SK-N-SH (cell line): Measurements from ENCODE around the gene CTTNBP2NL. TPM values are rescaled to one million over a fixed set of nuclear protein-coding genes. Genes with fewer than 3 reads are reported as not detected.

Experiments used
- CTCF ChIA-PET: fragments of 300-600, 350-600 bp; formaldehyde crosslinking; extraction: SDS; loops from one replicate; lab custom pipeline; 2021; lab: Yijun Ruan, JAX
- POLR2A ChIA-PET: fragments of 350-600 bp; sonication (Branson Sonifier 250); formaldehyde crosslinking; extraction: SDS; loops from one replicate; lab custom pipeline; 2020; ENCODE audit warnings: antibody characterized with exemption, inconsistent platforms; lab: Yijun Ruan, JAX
- DNase-seq: peaks from one replicate; pipeline ENCODE4 v3.0.0; 2012
- H2AFZ ChIP-seq: fragments of 200-600 bp; sonication (generic); 2 replicates; pipeline ENCODE4 v1.8.1; 2016; ENCODE audit warnings: antibody characterized with exemption, mild to moderate bottlenecking, low read depth
- H3F3A ChIP-seq: fragments of 200-600 bp; sonication (generic); replicated peaks from 2 replicates; pipeline ENCODE3; 2016; ENCODE audit warnings: antibody characterized with exemption, mild to moderate bottlenecking; ENCODE audit not compliant: insufficient read depth
- H3K27ac ChIP-seq, 2 experiments: fragments of 200-500 bp in 1 of 2; fragments of 200-600 bp in 1 of 2; sonication (Bioruptor generic) in 1 of 2; sonication (generic), shearing (Covaris generic) in 1 of 2; 2 replicates each; pipeline versions ENCODE4 v1.5.1 to v1.6.1; 2014 to 2016; ENCODE audit warnings: low read depth in 2 of 2, inconsistent platforms in 1 of 2, low read length in 1 of 2, mild to moderate bottlenecking in 1 of 2, mixed read lengths in 1 of 2
- H3K27me3 ChIP-seq: fragments of 200-600 bp; sonication (generic), shearing (Covaris generic); 2 replicates; pipeline ENCODE4 v1.6.1; 2016; ENCODE audit warnings: mixed run types; ENCODE audit not compliant: insufficient read depth
- H3K36me3 ChIP-seq, 2 experiments: fragments of 200-500 bp in 1 of 2; fragments of 200-600 bp in 1 of 2; sonication (Bioruptor generic) in 1 of 2; sonication (generic) in 1 of 2; replicated peaks in 1 of 2; 2 replicates each; pipeline versions ENCODE3 to v1.5.1; 2014 to 2016; ENCODE audit warnings: low read length in 1 of 2, mild to moderate bottlenecking in 1 of 2; ENCODE audit not compliant: insufficient read depth in 2 of 2, control insufficient read depth in 1 of 2
- H3K4me1 ChIP-seq, 2 experiments: fragments of 200-500 bp in 1 of 2; fragments of 200-600 bp in 1 of 2; sonication (Bioruptor generic) in 1 of 2; sonication (generic), shearing (Covaris generic) in 1 of 2; 2 replicates each; pipeline versions ENCODE4 v1.5.1 to v1.6.1; 2014 to 2016; ENCODE audit warnings: low read depth in 1 of 2, low read length in 1 of 2, mixed run types in 1 of 2; ENCODE audit not compliant: insufficient read depth in 2 of 2, control insufficient read depth in 1 of 2
- H3K4me2 ChIP-seq: fragments of 200-600 bp; sonication (generic), shearing (Covaris generic); 2 replicates; pipeline ENCODE4 v1.6.1; 2017; ENCODE audit warnings: mixed run types
- H3K4me3 ChIP-seq, 2 experiments: fragments of 200-500 bp in 1 of 2; fragments of 200-600 bp in 1 of 2; sonication (Bioruptor generic) in 1 of 2; sonication (generic), shearing (Covaris generic) in 1 of 2; 2 replicates each; pipeline versions ENCODE4 v1.5.1 to v1.8.1; 2014 to 2016; ENCODE audit warnings: low read depth in 2 of 2, inconsistent platforms in 1 of 2, low read length in 1 of 2, mild to moderate bottlenecking in 1 of 2, mixed read lengths in 1 of 2, moderate library complexity in 1 of 2
- H3K79me2 ChIP-seq: fragments of 200-600 bp; sonication (generic); 2 replicates; pipeline ENCODE4 v1.8.1; 2017; ENCODE audit warnings: mild to moderate bottlenecking; ENCODE audit not compliant: insufficient read depth
- H3K9ac ChIP-seq: fragments of 200-600 bp; sonication (generic); 2 replicates; pipeline ENCODE4 v1.6.1; 2017; ENCODE audit warnings: mixed run types
- H3K9me2 ChIP-seq: fragments of 200-600 bp; sonication (generic); 2 replicates; pipeline ENCODE4 v1.6.1; 2017; ENCODE audit warnings: mixed run types
- H3K9me3 ChIP-seq: fragments of 200-600 bp; sonication (generic); 2 replicates; pipeline ENCODE4 v1.6.1; 2017; ENCODE audit warnings: mixed run types, mild to moderate bottlenecking, moderate library complexity
- H4K20me1 ChIP-seq: fragments of 200-600 bp; sonication (generic); 2 replicates; pipeline ENCODE4 v1.6.1; 2017; ENCODE audit warnings: mild to moderate bottlenecking, mixed run types; ENCODE audit not compliant: insufficient read depth
- ELF1 ChIP-seq: IDR thresholded peaks from 2 replicates; pipeline ENCODE4 v1.4.0; 2012
- FOSL2 ChIP-seq: IDR thresholded peaks from 2 replicates; pipeline ENCODE4 v1.4.0; 2012; ENCODE audit warnings: low read depth, mild to moderate bottlenecking, moderate library complexity, borderline replicate concordance
- FOXJ3 ChIP-seq: sonication (generic); formaldehyde crosslinking; IDR thresholded peaks from 2 replicates; pipeline ENCODE4 v1.5.1; 2020; ENCODE audit warnings: mild to moderate bottlenecking, missing genetic modification reagents
- GABPA ChIP-seq: IDR thresholded peaks from 2 replicates; pipeline ENCODE4 v1.4.0; 2012; ENCODE audit warnings: low read depth, mild to moderate bottlenecking
- GATA2 ChIP-seq: sonication (generic); formaldehyde crosslinking; IDR thresholded peaks from 2 replicates; pipeline ENCODE4 v1.5.0; 2020; ENCODE audit warnings: mild to moderate bottlenecking, missing genetic modification reagents
- NFIC ChIP-seq: IDR thresholded peaks from 2 replicates; pipeline ENCODE4 v1.4.0; 2012; ENCODE audit warnings: borderline replicate concordance
- NRF1 ChIP-seq: IDR thresholded peaks from 2 replicates; pipeline ENCODE4 v1.6.1; 2012; ENCODE audit warnings: low read depth, mild to moderate bottlenecking, low read length
- RAD21 ChIP-seq: IDR thresholded peaks from 2 replicates; pipeline ENCODE4 v1.6.1; 2012; ENCODE audit warnings: mild to moderate bottlenecking, low read length
- RCOR1 ChIP-seq: fragments of 150-350 bp; IDR thresholded peaks from 2 replicates; pipeline ENCODE4 v1.6.1; 2017; ENCODE audit warnings: antibody characterized with exemption, low read length
- SIN3A ChIP-seq: IDR thresholded peaks from 2 replicates; pipeline ENCODE4 v1.6.1; 2012; ENCODE audit warnings: low read depth, mild to moderate bottlenecking, low read length, moderate library complexity, borderline replicate concordance
- SMC3 ChIP-seq: IDR thresholded peaks from 2 replicates; pipeline ENCODE4 v1.6.1; 2012; ENCODE audit warnings: low read depth, low read length, improper control_type of control experiment
- TAF1 ChIP-seq: IDR thresholded peaks from 2 replicates; pipeline ENCODE4 v1.6.1; 2012; ENCODE audit warnings: low read depth, mild to moderate bottlenecking, low read length, moderate library complexity, borderline replicate concordance
- TCF12 ChIP-seq: IDR thresholded peaks from 2 replicates; pipeline ENCODE4 v1.4.0; 2012
- YY1 ChIP-seq: IDR thresholded peaks from 2 replicates; pipeline ENCODE4 v1.4.0; 2012; ENCODE audit warnings: low read depth, mild to moderate bottlenecking
- WGBS: methylation state at CpG from one replicate; pipeline ENCODE4 v1.1.6; 2017; ENCODE audit warnings: low lambda C conversion rate; 5-methylcytosine and 5-hydroxymethylcytosine counted together
- polyA plus RNA-seq, 3 experiments: library from polyadenylated mRNA; depleted of rRNA; stranded (reverse); fragments of >200 nt; gene quantifications; 2 replicates each; pipeline ENCODE4 v1.2.3, GENCODE V29; 2012
- TF ChIP-seq, protein P1 (sequence below): fragments of 200-600 bp; sonication (generic); IDR thresholded peaks from 2 replicates; pipeline ENCODE4 v1.6.1; 2017; ENCODE audit warnings: antibody characterized with exemption, mild to moderate bottlenecking, moderate library complexity
- TF ChIP-seq, protein P2 (sequence below): fragments of 150-350 bp; IDR thresholded peaks from 2 replicates; pipeline ENCODE4 v1.6.1; 2016; ENCODE audit warnings: mild to moderate bottlenecking, low read depth, low read length
- TF ChIP-seq, protein P3 (sequence below): IDR thresholded peaks from 2 replicates; pipeline ENCODE4 v1.6.1; 2012; ENCODE audit warnings: mild to moderate bottlenecking, low read depth, low read length, moderate library complexity
- TF ChIP-seq, protein P4 (sequence below): IDR thresholded peaks from 2 replicates; pipeline ENCODE4 v1.4.0; 2012; ENCODE audit warnings: low read depth

The CTTNBP2NL gene
- polyA plus RNA-seq, 1 of the 3 experiments (the other 2 are of a cell fraction), result 4.9 TPM

- 14% methylated on average over 13 of the region's 16 CpGs for WGBS
- CTCF ChIA-PET, result interaction anchor here (0.5 to 6.0 kb wide), 46 partner anchors 10 to 889 kb away, joined by 3 to 110 read pairs (median 3); a partner anchor contains a TSS
- Histone ChIP-seq H3K4me2 (peak overlapping the region; percentile 69), H3F3A (no peaks in the 10 kb centered on the region), H3K79me2 (no peaks in the 10 kb centered on the region), H3K9ac (no peak overlapping the region), H4K20me1 (no peaks in the 10 kb centered on the region), H3K27me3 (peaks cover 33% of the 10 kb centered on the region), H3K27ac (no peak overlapping the region), H2AFZ (0 out of 2 replicates have a peak overlapping the region, but pooled peaks have one; percentile 49), H3K9me3 (no peaks in the 10 kb centered on the region), H3K4me1 (no peaks in the 10 kb centered on the region; a peak in 1 of 4 replicates), H3K9me2 (no peaks in the 10 kb centered on the region), H3K36me3 (no peaks in the 10 kb centered on the region), H3K4me3 (peak overlapping the region in 1 of 2 experiments; percentile 42; a peak in 1 of 4 replicates)
- TF ChIP-seq SIN3A (no peak), RAD21 (peak; percentile 90), YY1 (no peak), TAF1 (no peak), FOSL2 (no peak), SMC3 (peak; percentile 90), TCF12 (no peak), ELF1 (no peak)
- TF ChIP-seq, protein P1, sequence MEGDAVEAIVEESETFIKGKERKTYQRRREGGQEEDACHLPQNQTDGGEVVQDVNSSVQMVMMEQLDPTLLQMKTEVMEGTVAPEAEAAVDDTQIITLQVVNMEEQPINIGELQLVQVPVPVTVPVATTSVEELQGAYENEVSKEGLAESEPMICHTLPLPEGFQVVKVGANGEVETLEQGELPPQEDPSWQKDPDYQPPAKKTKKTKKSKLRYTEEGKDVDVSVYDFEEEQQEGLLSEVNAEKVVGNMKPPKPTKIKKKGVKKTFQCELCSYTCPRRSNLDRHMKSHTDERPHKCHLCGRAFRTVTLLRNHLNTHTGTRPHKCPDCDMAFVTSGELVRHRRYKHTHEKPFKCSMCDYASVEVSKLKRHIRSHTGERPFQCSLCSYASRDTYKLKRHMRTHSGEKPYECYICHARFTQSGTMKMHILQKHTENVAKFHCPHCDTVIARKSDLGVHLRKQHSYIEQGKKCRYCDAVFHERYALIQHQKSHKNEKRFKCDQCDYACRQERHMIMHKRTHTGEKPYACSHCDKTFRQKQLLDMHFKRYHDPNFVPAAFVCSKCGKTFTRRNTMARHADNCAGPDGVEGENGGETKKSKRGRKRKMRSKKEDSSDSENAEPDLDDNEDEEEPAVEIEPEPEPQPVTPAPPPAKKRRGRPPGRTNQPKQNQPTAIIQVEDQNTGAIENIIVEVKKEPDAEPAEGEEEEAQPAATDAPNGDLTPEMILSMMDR, result peak; percentile 94
- TF ChIP-seq, protein P2, sequence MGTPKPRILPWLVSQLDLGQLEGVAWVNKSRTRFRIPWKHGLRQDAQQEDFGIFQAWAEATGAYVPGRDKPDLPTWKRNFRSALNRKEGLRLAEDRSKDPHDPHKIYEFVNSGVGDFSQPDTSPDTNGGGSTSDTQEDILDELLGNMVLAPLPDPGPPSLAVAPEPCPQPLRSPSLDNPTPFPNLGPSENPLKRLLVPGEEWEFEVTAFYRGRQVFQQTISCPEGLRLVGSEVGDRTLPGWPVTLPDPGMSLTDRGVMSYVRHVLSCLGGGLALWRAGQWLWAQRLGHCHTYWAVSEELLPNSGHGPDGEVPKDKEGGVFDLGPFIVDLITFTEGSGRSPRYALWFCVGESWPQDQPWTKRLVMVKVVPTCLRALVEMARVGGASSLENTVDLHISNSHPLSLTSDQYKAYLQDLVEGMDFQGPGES, result no peak
- peak; percentile 83 for DNase-seq
- POLR2A ChIA-PET, result no interaction called here
Observed at GRCh38 chr1:112369392-112370285, 26.4 kb upstream of the CTTNBP2NL start.

GRCh38 chr1:112370996-112371395, 25.0 kb upstream of the CTTNBP2NL start:
- H3K4me1 ChIP-seq, result no peaks in the 10 kb centered on the region; a peak in 1 of 4 replicates
- TF ChIP-seq TAF1, result no peak
- no peak for TF ChIP-seq FOXJ3 (CRISPR knock-in tag)
- no peak for TF ChIP-seq RCOR1
- TF ChIP-seq, protein P3, sequence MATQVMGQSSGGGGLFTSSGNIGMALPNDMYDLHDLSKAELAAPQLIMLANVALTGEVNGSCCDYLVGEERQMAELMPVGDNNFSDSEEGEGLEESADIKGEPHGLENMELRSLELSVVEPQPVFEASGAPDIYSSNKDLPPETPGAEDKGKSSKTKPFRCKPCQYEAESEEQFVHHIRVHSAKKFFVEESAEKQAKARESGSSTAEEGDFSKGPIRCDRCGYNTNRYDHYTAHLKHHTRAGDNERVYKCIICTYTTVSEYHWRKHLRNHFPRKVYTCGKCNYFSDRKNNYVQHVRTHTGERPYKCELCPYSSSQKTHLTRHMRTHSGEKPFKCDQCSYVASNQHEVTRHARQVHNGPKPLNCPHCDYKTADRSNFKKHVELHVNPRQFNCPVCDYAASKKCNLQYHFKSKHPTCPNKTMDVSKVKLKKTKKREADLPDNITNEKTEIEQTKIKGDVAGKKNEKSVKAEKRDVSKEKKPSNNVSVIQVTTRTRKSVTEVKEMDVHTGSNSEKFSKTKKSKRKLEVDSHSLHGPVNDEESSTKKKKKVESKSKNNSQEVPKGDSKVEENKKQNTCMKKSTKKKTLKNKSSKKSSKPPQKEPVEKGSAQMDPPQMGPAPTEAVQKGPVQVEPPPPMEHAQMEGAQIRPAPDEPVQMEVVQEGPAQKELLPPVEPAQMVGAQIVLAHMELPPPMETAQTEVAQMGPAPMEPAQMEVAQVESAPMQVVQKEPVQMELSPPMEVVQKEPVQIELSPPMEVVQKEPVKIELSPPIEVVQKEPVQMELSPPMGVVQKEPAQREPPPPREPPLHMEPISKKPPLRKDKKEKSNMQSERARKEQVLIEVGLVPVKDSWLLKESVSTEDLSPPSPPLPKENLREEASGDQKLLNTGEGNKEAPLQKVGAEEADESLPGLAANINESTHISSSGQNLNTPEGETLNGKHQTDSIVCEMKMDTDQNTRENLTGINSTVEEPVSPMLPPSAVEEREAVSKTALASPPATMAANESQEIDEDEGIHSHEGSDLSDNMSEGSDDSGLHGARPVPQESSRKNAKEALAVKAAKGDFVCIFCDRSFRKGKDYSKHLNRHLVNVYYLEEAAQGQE, result no peak
- no peak for TF ChIP-seq GATA2 (CRISPR knock-in tag)
- TF ChIP-seq GABPA, result no peak
- TF ChIP-seq NRF1, result no peak
- TF ChIP-seq, protein P4, sequence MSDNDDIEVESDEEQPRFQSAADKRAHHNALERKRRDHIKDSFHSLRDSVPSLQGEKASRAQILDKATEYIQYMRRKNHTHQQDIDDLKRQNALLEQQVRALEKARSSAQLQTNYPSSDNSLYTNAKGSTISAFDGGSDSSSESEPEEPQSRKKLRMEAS, result no peak
- no peak for TF ChIP-seq YY1
- no peak for TF ChIP-seq NFIC
- TF ChIP-seq, all 33 proteins: peak for 0
- no peak overlapping the region for H2AFZ ChIP-seq
- no peak overlapping the region for H3K4me2 ChIP-seq
- H3K27ac ChIP-seq, result no peak overlapping the region
- no peaks in the 10 kb centered on the region for H3K9me2 ChIP-seq
- peaks cover 34% of the 10 kb centered on the region for H3K27me3 ChIP-seq
- H3K79me2 ChIP-seq, result no peaks in the 10 kb centered on the region
- no peak overlapping the region for H3K4me3 ChIP-seq
- ChIA-PET CTCF (interaction anchor here (0.5 to 6.0 kb wide), 14 partner anchors 9 to 635 kb away, joined by 3 to 110 read pairs (median 8); no protein-coding TSS in a partner anchor), POLR2A (no interaction called here)
- no peaks in the 10 kb centered on the region for H3F3A ChIP-seq
- no peak for DNase-seq
- 26% methylated on average over 4 of the region's 4 CpGs for WGBS
- no peaks in the 10 kb centered on the region for H3K36me3 ChIP-seq
- H3K9ac ChIP-seq, result no peak overlapping the region
- H4K20me1 ChIP-seq, result no peaks in the 10 kb centered on the region
- H3K9me3 ChIP-seq, result no peaks in the 10 kb centered on the region
